Naive B cell (primary cell): ENCODE results near the gene SUCLG2. TPM values are rescaled to one million over a fixed set of nuclear protein-coding genes. Genes with fewer than 3 reads are reported as not detected.

Experiments
- ATAC-seq, 2 donors: fragments of 150-1000 bp; cut with Tn5 transposase; 2 replicates each; pipeline ENCODE4 v1.10.0; 2021; ENCODE audit warnings: low read depth in 2 of 2, mild to moderate bottlenecking in 2 of 2, moderate library complexity in 2 of 2
- DNase-seq: peaks from one replicate; pipeline ENCODE4 v3.0.0; 2022
- H3K27ac Mint-ChIP-seq, 6 donors: one replicate each; pipeline ENCODE4 v1.8.0; 2020 to 2022; ENCODE audit warnings: mild to moderate bottlenecking in 6 of 6, mixed read lengths in 6 of 6, moderate library complexity in 5 of 6, inconsistent platforms in 2 of 6
- H3K27me3 Mint-ChIP-seq, 3 donors: one replicate each; pipeline ENCODE4 v1.8.0; 2021 to 2022; ENCODE audit warnings: mixed read lengths in 3 of 3, mild to moderate bottlenecking in 1 of 3
- H3K36me3 Mint-ChIP-seq, 2 donors: one replicate each; pipeline ENCODE4 v1.8.0; 2020 to 2022; ENCODE audit warnings: mixed read lengths in 2 of 2, inconsistent platforms in 1 of 2, mild to moderate bottlenecking in 1 of 2
- H3K4me1 Mint-ChIP-seq, 3 donors: one replicate each; pipeline ENCODE4 v1.8.0; 2020 to 2022; ENCODE audit warnings: mixed read lengths in 3 of 3, inconsistent platforms in 1 of 3, mild to moderate bottlenecking in 1 of 3, moderate library complexity in 1 of 3
- H3K4me3 Mint-ChIP-seq, 8 donors: one replicate each; pipeline ENCODE4 v1.8.0; 2020 to 2022; ENCODE audit warnings: mild to moderate bottlenecking in 8 of 8, mixed read lengths in 8 of 8, moderate library complexity in 8 of 8, inconsistent platforms in 2 of 8
- H3K9me3 Mint-ChIP-seq, 7 donors: one replicate each; pipeline ENCODE4 v1.8.0; 2020 to 2022; ENCODE audit warnings: mixed read lengths in 7 of 7, mild to moderate bottlenecking in 5 of 7, inconsistent platforms in 2 of 7, moderate library complexity in 1 of 7
- polyA plus RNA-seq, 6 donors: library from polyadenylated mRNA; unstranded; fragments of 300-500 nt; fragmentation: Illumina TruSeq; gene quantifications; one replicate each; pipeline ENCODE4 v1.2.3, GENCODE V29; 2021; ENCODE audit warnings: low read depth in 6 of 6

Gene SUCLG2
- polyA plus RNA-seq, 6 donors from 2014 or later: 49.5 to 94.4 (median 57.9) TPM

DNA sequence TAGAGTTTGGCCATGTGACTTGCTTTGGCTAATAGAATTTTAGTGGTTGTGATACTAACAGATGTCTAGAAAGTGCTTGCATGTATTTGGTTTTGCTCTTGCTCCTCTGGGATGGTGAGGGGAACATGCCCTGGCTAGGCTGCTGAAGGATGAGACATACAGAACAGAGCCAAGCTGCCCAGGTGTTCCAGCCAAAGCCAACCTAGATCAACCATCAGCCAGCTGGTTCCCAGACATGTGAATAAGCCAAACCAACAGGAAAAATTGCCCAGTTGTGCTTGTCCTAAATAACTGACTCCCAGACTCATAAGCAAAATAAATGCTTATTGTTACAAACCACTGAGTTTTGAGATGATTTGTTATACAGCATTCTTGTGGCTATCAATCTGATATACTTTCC lies 292.6 kb downstream of the SUCLG2 start:
- Mint-ChIP-seq H3K27me3 (peaks cover 0 to 15% (median 0%) of the 10 kb centered on the region in 3 donors), H3K4me1 (no peaks in the 10 kb centered on the region), H3K4me3 (no peak overlapping the region), H3K27ac (no peak overlapping the region), H3K36me3 (no peaks in the 10 kb centered on the region), H3K9me3 (peaks cover 0 to 2% (median 0%) of the 10 kb centered on the region in 7 donors)
- DNase-seq: no peak
- ATAC-seq: no peak

- peaks cover 0 to 2% (median 0%) of the 10 kb centered on the region in 7 donors for H3K9me3 Mint-ChIP-seq
- ATAC-seq (no peak), DNase-seq (no peak)
- no peak overlapping the region for H3K4me3 Mint-ChIP-seq
- H3K36me3 Mint-ChIP-seq: peaks cover 0 to 3% of the 10 kb centered on the region in 2 donors
- H3K4me1 Mint-ChIP-seq: no peaks in the 10 kb centered on the region
- H3K27ac Mint-ChIP-seq: no peak overlapping the region
- peaks cover 0 to 15% (median 0%) of the 10 kb centered on the region in 3 donors for H3K27me3 Mint-ChIP-seq
Measured at GRCh38 chr3:67361323-67361722, 293.1 kb downstream of the SUCLG2 start.

- no peak for DNase-seq
- H3K4me3 Mint-ChIP-seq: no peak overlapping the region
Measured at GRCh38 chr3:67357610-67358458, 296.6 kb downstream of the SUCLG2 start.

DNA sequence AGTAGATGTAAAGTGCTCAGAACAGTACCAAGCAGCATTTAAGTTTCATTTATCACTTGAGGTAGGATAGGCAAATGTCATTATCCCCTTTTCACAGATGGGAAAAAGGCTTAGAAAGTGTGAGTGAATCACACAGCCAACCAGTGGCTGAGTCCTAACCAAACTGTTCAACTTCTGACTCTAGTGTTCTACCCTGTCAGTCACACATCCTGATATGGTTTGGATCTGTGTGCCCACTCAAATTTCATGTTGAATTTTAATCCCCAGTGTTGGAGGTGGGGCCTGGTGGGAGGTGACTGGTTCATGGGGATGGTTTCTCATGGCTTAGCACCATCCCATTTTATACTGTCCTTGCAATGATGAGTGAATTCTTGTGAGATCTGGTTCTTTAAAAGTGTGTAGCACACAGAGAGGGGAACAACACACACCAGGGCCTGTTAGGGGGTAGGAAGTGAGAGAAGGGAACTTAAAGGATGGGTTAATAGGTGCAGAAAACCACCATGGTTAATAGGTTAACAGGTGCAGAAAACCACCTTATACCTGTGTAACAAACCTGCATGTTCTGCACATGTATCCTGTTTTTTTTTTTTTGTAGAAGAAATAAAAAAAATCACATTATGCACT lies 304.7 kb downstream of the SUCLG2 start:
- no peak overlapping the region for H3K27ac Mint-ChIP-seq
- H3K4me1 Mint-ChIP-seq: no peaks in the 10 kb centered on the region
- DNase-seq: no peak
- H3K36me3 Mint-ChIP-seq: peaks cover 0 to 4% of the 10 kb centered on the region in 2 donors
- H3K9me3 Mint-ChIP-seq: peaks cover 3 to 14% (median 7%) of the 10 kb centered on the region in 7 donors
- H3K4me3 Mint-ChIP-seq: no peak overlapping the region
- no peak for ATAC-seq
- no peaks in the 10 kb centered on the region for H3K27me3 Mint-ChIP-seq

More at GRCh38 chr3:67357610-67358458, 296.6 kb downstream of the SUCLG2 start:
- Mint-ChIP-seq H3K27me3 (peaks cover 0 to 15% (median 0%) of the 10 kb centered on the region in 3 donors), H3K27ac (no peak overlapping the region), H3K36me3 (peaks cover 0 to 5% of the 10 kb centered on the region in 2 donors), H3K4me1 (no peaks in the 10 kb centered on the region), H3K9me3 (peaks cover 0 to 2% (median 0%) of the 10 kb centered on the region in 7 donors)
- no peak for ATAC-seq

DNA sequence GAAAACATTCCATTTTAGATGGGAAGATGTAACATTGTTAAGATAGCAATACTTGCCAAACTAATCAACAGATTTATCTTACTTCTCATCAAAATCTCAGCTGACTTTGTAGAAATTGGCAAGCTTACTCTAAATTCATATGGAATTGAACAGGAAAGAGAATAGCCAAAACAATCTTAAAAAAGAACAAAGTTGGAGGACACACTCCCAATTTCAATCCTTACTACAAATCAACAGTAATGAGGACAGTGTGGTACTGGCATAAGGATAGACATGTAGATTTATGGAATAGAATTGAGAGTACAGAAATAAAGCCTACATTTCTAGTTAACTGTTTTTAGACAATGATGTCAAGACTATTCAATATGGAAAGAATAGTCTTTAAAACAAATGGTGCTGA lies 308.3 kb downstream of the SUCLG2 start:
- ATAC-seq: no peak

GRCh38 chr3:67335813-67336212 lies 318.6 kb downstream of the SUCLG2 start:
- ATAC-seq: no peak
- Mint-ChIP-seq H3K4me3 (no peak overlapping the region), H3K27ac (peak overlapping the region in 1 of 6 donors; percentile 17), H3K9me3 (peaks cover 16 to 53% (median 30%) of the 10 kb centered on the region in 7 donors), H3K27me3 (no peaks in the 10 kb centered on the region), H3K4me1 (no peaks in the 10 kb centered on the region), H3K36me3 (peaks cover 10 to 16% of the 10 kb centered on the region in 2 donors)
- DNase-seq: no peak

More for the DNA sequence above, 308.3 kb downstream of the SUCLG2 start:
- no peak for DNase-seq
- H3K4me1 Mint-ChIP-seq: no peaks in the 10 kb centered on the region
- H3K27ac Mint-ChIP-seq: no peak overlapping the region
- H3K4me3 Mint-ChIP-seq: no peak overlapping the region
- peaks cover 2 to 10% of the 10 kb centered on the region in 2 donors for H3K36me3 Mint-ChIP-seq
- H3K9me3 Mint-ChIP-seq: peaks cover 10 to 38% (median 14%) of the 10 kb centered on the region in 7 donors
- H3K27me3 Mint-ChIP-seq: no peaks in the 10 kb centered on the region

DNA sequence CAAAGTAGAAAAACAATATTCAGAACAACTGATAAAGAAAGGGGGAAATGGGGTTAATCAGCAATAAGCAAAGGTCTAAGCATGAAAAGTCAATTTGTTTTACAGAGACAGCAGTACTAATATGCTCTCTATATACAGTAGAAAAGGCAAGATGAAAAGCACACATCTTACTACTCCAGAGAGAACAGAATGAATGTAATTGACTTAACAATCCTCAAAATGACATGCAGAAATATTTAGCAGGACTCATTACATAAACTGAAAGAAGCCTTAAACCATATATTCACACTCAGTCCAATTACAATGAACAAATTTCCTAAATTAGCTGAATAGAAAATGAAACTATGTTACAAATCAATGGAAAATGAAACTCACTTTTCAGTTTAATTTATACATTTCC lies 319.8 kb downstream of the SUCLG2 start:
- Mint-ChIP-seq H3K27me3 (no peaks in the 10 kb centered on the region), H3K27ac (no peak overlapping the region), H3K9me3 (peaks cover 10 to 41% (median 19%) of the 10 kb centered on the region in 7 donors), H3K4me1 (no peaks in the 10 kb centered on the region), H3K4me3 (no peak overlapping the region), H3K36me3 (peaks cover 7 to 10% of the 10 kb centered on the region in 2 donors)
- DNase-seq (no peak), ATAC-seq (no peak)

DNA sequence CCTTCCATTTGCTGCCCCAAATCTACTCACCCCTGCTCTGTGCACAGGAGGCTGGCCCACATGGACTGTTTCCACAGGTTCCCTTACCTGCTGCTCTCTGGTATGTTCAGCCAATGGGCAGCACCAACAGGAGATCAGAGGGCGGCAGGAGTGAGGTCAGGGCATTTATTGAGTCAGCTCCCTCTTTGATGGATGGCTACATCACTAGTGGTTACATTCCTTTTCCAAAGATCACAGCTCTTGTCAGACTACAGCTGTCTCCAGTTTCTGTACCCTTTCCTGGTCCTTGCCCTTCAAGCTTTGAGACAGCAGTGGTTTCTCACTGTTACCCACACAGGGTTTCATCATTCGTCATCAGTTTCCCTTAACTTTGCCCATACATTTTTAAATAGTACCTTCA lies 325.1 kb downstream of the SUCLG2 start:
- no peak overlapping the region for H3K27ac Mint-ChIP-seq

GRCh38 chr3:67327582-67327981 lies 326.8 kb downstream of the SUCLG2 start:
- H3K9me3 Mint-ChIP-seq: peaks cover 0 to 4% (median 0%) of the 10 kb centered on the region in 7 donors
- H3K27ac Mint-ChIP-seq: no peak overlapping the region
- ATAC-seq: no peak
- H3K36me3 Mint-ChIP-seq: no peaks in the 10 kb centered on the region
- no peaks in the 10 kb centered on the region for H3K4me1 Mint-ChIP-seq
- no peak overlapping the region for H3K4me3 Mint-ChIP-seq
- no peak for DNase-seq
- H3K27me3 Mint-ChIP-seq: peaks cover 0 to 6% (median 5%) of the 10 kb centered on the region in 3 donors

More for the DNA sequence above, 325.1 kb downstream of the SUCLG2 start:
- ATAC-seq (no peak), DNase-seq (no peak)
- H3K9me3 Mint-ChIP-seq: no peaks in the 10 kb centered on the region
- H3K27me3 Mint-ChIP-seq: peaks cover 0 to 6% (median 5%) of the 10 kb centered on the region in 3 donors
- no peak overlapping the region for H3K4me3 Mint-ChIP-seq
- no peaks in the 10 kb centered on the region for H3K4me1 Mint-ChIP-seq
- no peaks in the 10 kb centered on the region for H3K36me3 Mint-ChIP-seq

- H3K4me1 Mint-ChIP-seq: no peaks in the 10 kb centered on the region
- ATAC-seq (no peak), DNase-seq (no peak)
- H3K27ac Mint-ChIP-seq: no peak overlapping the region
- peaks cover 0 to 6% (median 5%) of the 10 kb centered on the region in 3 donors for H3K27me3 Mint-ChIP-seq
- H3K36me3 Mint-ChIP-seq: no peaks in the 10 kb centered on the region
- no peak overlapping the region for H3K4me3 Mint-ChIP-seq
- H3K9me3 Mint-ChIP-seq: peaks cover 0 to 14% (median 5%) of the 10 kb centered on the region in 7 donors
Measured at GRCh38 chr3:67325231-67325630, 329.2 kb downstream of the SUCLG2 start.
